Gastrocnemius medialis (tissue), 4 donors: ENCODE measurements around the gene TEX44.

Experiments
- CTCF ChIP-seq, 5 experiments: fragments of 450-650 bp in 3 of 5; fragments of 200-600 bp in 2 of 5; sonication (generic) in 2 of 5; IDR thresholded peaks in 4 of 5; conservative IDR thresholded peaks in 1 of 5; 1 replicate in 4 of 5; 2 replicates in 1 of 5; pipeline ENCODE4 v1.5.1; 2016 to 2019; ENCODE audit warnings: antibody characterized with exemption in 5 of 5, mild to moderate bottlenecking in 3 of 5, moderate library complexity in 3 of 5
- POLR2A ChIP-seq, 2 donors: fragments of 450-650 bp; IDR thresholded peaks; one replicate each; pipeline ENCODE4 v1.6.1; 2017; ENCODE audit warnings: antibody characterized with exemption in 2 of 2, mild to moderate bottlenecking in 2 of 2, moderate library complexity in 2 of 2

- TF ChIP-seq CTCF (IDR thresholded peaks at IDR 0.05 in 4 of 5, conservative IDR thresholded peaks at IDR 0.05 in 1 of 5) (peak in 3 of 5 experiments; percentile 5 to 40 (median 30)), POLR2A (IDR thresholded peaks at IDR 0.05) (peak; percentile 54 to 69)
These were observed 21.2 kb downstream of the TEX44 start for GRCh38 chr2:231613663-231614558.
